Heart left ventricle (tissue), 13 donors: Measurements from ENCODE around the gene GADD45A.

Experiments
- POLR2A ChIP-seq, 2 donors: fragments of 450-650 bp; IDR thresholded peaks; one replicate each; pipeline ENCODE4 v1.6.1; 2017; ENCODE audit warnings: antibody characterized with exemption in 2 of 2, mild to moderate bottlenecking in 2 of 2, moderate library complexity in 2 of 2
- TF ChIP-seq, protein P1 (sequence below), 12 donors: fragments of 200-600 bp; sonication (generic) in 4 of 12; IDR thresholded peaks; one replicate each; pipeline versions ENCODE4 v1.5.0 to v1.8.0; 2018 to 2022; ENCODE audit warnings: antibody characterized with exemption in 12 of 12, mild to moderate bottlenecking in 5 of 12
- donor health status: ischemic (EF 13 %, LVEDD 7.1; RV severe dilation, severe dysfunction).
- donor health status: DM: no; HTN: yes; CAD: no.
- donor health status: DM: no; HTN: no; CAD: no.
- donor health status: ischemic (EF 25% LVEDD 6.9; RV normal size, moderate dysfunction).
- donor health status: ischemic (EF 25% LVEDD 5.7; RV mildly dilated, moderate dysfunction).
- donor health status: ischemic (EF 35%, LVEDD 5.7; RV mildly dilated, moderate dysfunction).
- donor health status: nonischemic (EF 11% LVEDD 7.7; RV severe dilation, severe dysfunction).
- donor health status: DM: yes; HTN: yes; CAD: no.
- donor health status: PGD.
- donor health status: ischemic (EF 29% LVEDD 5.4; RV normal size, mild dysfunction).
- donor health status: nonischemic (EF 23%, LVEDD 6.1; RV moderate dilation, normal function).

DNA sequence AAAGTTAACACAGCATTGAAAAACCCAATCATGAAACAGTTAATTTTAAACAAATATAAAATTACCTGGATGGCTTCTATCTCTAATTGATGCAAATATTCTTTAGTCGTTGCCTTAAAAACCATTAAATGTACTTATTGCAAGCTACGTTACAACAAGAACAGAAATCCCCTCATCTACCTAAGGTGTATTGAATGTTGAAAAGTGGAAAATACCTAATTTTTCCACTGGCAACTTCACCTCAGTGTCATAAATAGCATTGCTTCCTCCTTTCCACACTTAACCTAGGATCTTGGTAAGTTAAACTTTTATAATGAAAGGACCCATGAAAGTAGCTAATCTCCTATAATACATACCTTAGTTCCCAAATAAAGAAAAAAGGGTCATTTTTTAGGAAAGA is 5.4 kb downstream of the GADD45A start:
- TF ChIP-seq, protein P1, sequence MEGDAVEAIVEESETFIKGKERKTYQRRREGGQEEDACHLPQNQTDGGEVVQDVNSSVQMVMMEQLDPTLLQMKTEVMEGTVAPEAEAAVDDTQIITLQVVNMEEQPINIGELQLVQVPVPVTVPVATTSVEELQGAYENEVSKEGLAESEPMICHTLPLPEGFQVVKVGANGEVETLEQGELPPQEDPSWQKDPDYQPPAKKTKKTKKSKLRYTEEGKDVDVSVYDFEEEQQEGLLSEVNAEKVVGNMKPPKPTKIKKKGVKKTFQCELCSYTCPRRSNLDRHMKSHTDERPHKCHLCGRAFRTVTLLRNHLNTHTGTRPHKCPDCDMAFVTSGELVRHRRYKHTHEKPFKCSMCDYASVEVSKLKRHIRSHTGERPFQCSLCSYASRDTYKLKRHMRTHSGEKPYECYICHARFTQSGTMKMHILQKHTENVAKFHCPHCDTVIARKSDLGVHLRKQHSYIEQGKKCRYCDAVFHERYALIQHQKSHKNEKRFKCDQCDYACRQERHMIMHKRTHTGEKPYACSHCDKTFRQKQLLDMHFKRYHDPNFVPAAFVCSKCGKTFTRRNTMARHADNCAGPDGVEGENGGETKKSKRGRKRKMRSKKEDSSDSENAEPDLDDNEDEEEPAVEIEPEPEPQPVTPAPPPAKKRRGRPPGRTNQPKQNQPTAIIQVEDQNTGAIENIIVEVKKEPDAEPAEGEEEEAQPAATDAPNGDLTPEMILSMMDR (IDR thresholded peaks at IDR 0.05), result no peak
- no peak for TF ChIP-seq POLR2A (IDR thresholded peaks at IDR 0.05)
